Caco-2 (cell line): Measurements from ENCODE around the gene RSF1. TPM values are rescaled to one million over a fixed set of nuclear protein-coding genes. Genes with fewer than 3 reads are reported as not detected.

Experiments
- BruUV-seq: library from RNA; stranded (reverse); fragments of 400-500 nt; replicated peaks from 2 replicates; lab custom pipeline; 2021; lab: Mats Ljungman, UMichigan
- CTCF ChIA-PET: fragments of 300-600 bp; sonication (Branson Sonifier 250); formaldehyde crosslinking; loops from one replicate; lab custom pipeline; 2022; ENCODE audit warnings: antibody characterized with exemption; lab: Charles Lee
- POLR2A ChIA-PET: fragments of 300-600 bp; sonication (Branson Sonifier 250); formaldehyde crosslinking; loops from one replicate; lab custom pipeline; 2022; ENCODE audit warnings: antibody characterized with exemption; lab: Charles Lee
- DNase-seq, 2 experiments: peaks; one replicate each; pipeline versions ENCODE4 v3.0.0 to v3.0.0-alpha.2; 2020 to 2022
- H3K27me3 ChIP-seq: replicated peaks from 2 replicates; pipeline ENCODE4 v1.6.0; 2011; ENCODE audit warnings: low read length; ENCODE audit not compliant: control insufficient read depth, insufficient read depth
- H3K36me3 ChIP-seq: 2 replicates; pipeline ENCODE4 v1.5.1; 2011; ENCODE audit warnings: low read length; ENCODE audit not compliant: control insufficient read depth, insufficient read depth
- H3K4me1 ChIP-seq: fragments of 250-450 bp; sonication (Bioruptor Pico); 2 replicates; pipeline ENCODE4 v1.5.1; 2020; ENCODE audit warnings: mild to moderate bottlenecking
- H3K4me3 ChIP-seq: 2 replicates; pipeline ENCODE4 v1.5.1; 2011; ENCODE audit warnings: low read depth, mild to moderate bottlenecking, control low read depth, low read length
- H3K9me3 ChIP-seq: fragments of 250-450 bp; sonication (Bioruptor Pico); 2 replicates; pipeline ENCODE4 v1.5.1; 2020; ENCODE audit warnings: mild to moderate bottlenecking, moderate library complexity
- H3K27ac Mint-ChIP-seq: one replicate; pipeline ENCODE4 v1.8.0; 2022; ENCODE audit warnings: mixed read lengths; ENCODE audit not compliant: unreplicated experiment
- H3K27me3 Mint-ChIP-seq: one replicate; pipeline ENCODE4 v1.8.0; 2022; ENCODE audit warnings: mixed read lengths; ENCODE audit not compliant: insufficient read depth, unreplicated experiment
- H3K36me3 Mint-ChIP-seq: one replicate; pipeline ENCODE4 v1.8.0; 2022; ENCODE audit warnings: mild to moderate bottlenecking, mixed read lengths; ENCODE audit not compliant: insufficient read depth, unreplicated experiment
- H3K4me1 Mint-ChIP-seq: one replicate; pipeline ENCODE4 v1.8.0; 2022; ENCODE audit warnings: low read depth, mixed read lengths; ENCODE audit not compliant: unreplicated experiment
- H3K4me3 Mint-ChIP-seq: one replicate; pipeline ENCODE4 v1.8.0; 2022; ENCODE audit warnings: mild to moderate bottlenecking, moderate library complexity, mixed read lengths; ENCODE audit not compliant: unreplicated experiment
- H3K9me3 Mint-ChIP-seq: one replicate; pipeline ENCODE4 v1.8.0; 2022; ENCODE audit warnings: mixed read lengths; ENCODE audit not compliant: unreplicated experiment
- CTCF ChIP-seq, 2 experiments: fragments of 200-600 bp in 1 of 2; IDR thresholded peaks; 1 replicate in 1 of 2; 2 replicates in 1 of 2; pipeline versions ENCODE4 v1.5.1 to v1.8.0; 2011 to 2022; ENCODE audit warnings: antibody characterized with exemption in 1 of 2, control low read depth in 1 of 2, inconsistent platforms in 1 of 2, low read depth in 1 of 2, low read length in 1 of 2, mild to moderate bottlenecking in 1 of 2, moderate library complexity in 1 of 2; ENCODE audit not compliant: insufficient read depth in 1 of 2, severe bottlenecking in 1 of 2, unreplicated experiment in 1 of 2
- intact Hi-C: fragments of 100-400 bp; cut with micrococcal nuclease; formaldehyde crosslinking; loops from one replicate; pipeline ENCODE4 v1.10.0; 2022; ENCODE audit not compliant: unreplicated experiment
- total RNA-seq: library from RNA; stranded (reverse); gene quantifications from 2 replicates; pipeline ENCODE4 v1.2.3, GENCODE V29; 2022

The RSF1 gene
- total RNA-seq, 1 experiment from 2014 or later, result 121 TPM

GRCh38 chr11:77815459-77815858 lies 5.1 kb downstream of the RSF1 start:
- H3K27ac Mint-ChIP-seq, result no peak overlapping the region
- H3K4me3 Mint-ChIP-seq, result no peak overlapping the region
- DNase-seq, result no peak
- H3K4me1 Mint-ChIP-seq, result no peaks in the 10 kb centered on the region
- Histone ChIP-seq H3K36me3 (0 out of 2 replicates have a peak, but pooled peaks cover 1% of the 10 kb centered on the region), H3K9me3 (peaks cover 14% of the 10 kb centered on the region), H3K4me1 (peaks cover 14% of the 10 kb centered on the region; the same call in 1 of the 2 replicates), H3K27me3 (no peaks in the 10 kb centered on the region), H3K4me3 (no peak overlapping the region)
- no peaks in the 10 kb centered on the region for H3K27me3 Mint-ChIP-seq
- peaks cover 10% of the 10 kb centered on the region for H3K9me3 Mint-ChIP-seq
- peaks cover 27% of the 10 kb centered on the region for H3K36me3 Mint-ChIP-seq
- BruUV-seq, result no TSS peak
- no peak for TF ChIP-seq CTCF (IDR thresholded peaks at IDR 0.05; ENCODE audit: insufficient read depth in 1 of 2, low read depth in 1 of 2, low read length in 1 of 2, severe bottlenecking in 1 of 2, unreplicated experiment in 1 of 2)
- POLR2A ChIA-PET, result no interaction called here
- CTCF ChIA-PET, result no interaction called here
- intact Hi-C loops, result no loop called here

GRCh38 chr11:77814848-77815247 lies 5.7 kb downstream of the RSF1 start:
- peaks cover 10% of the 10 kb centered on the region for H3K9me3 Mint-ChIP-seq
- POLR2A ChIA-PET, result no interaction called here

GRCh38 chr11:77813256-77813655 lies 7.3 kb downstream of the RSF1 start:
- intact Hi-C loops, result no loop called here
- H3K27ac Mint-ChIP-seq, result no peak overlapping the region
- no peak for DNase-seq
- Histone ChIP-seq H3K36me3 (0 out of 2 replicates have a peak, but pooled peaks cover under 1% of the 10 kb centered on the region), H3K4me3 (no peak overlapping the region), H3K27me3 (no peaks in the 10 kb centered on the region), H3K4me1 (peaks cover 22% of the 10 kb centered on the region), H3K9me3 (peaks cover 14% of the 10 kb centered on the region)
- H3K4me3 Mint-ChIP-seq, result no peak overlapping the region
- H3K27me3 Mint-ChIP-seq, result no peaks in the 10 kb centered on the region
- H3K9me3 Mint-ChIP-seq, result peaks cover 10% of the 10 kb centered on the region
- CTCF ChIA-PET, result no interaction called here
- no TSS peak for BruUV-seq
- POLR2A ChIA-PET, result no interaction called here
- peaks cover 16% of the 10 kb centered on the region for H3K4me1 Mint-ChIP-seq
- H3K36me3 Mint-ChIP-seq, result peaks cover 17% of the 10 kb centered on the region
- TF ChIP-seq CTCF (IDR thresholded peaks at IDR 0.05; ENCODE audit: insufficient read depth in 1 of 2, low read depth in 1 of 2, low read length in 1 of 2, severe bottlenecking in 1 of 2, unreplicated experiment in 1 of 2), result no peak

More at GRCh38 chr11:77814848-77815247, 5.7 kb downstream of the RSF1 start:
- no peak overlapping the region for H3K4me3 ChIP-seq
- H3K4me1 ChIP-seq, result peaks cover 18% of the 10 kb centered on the region; the same call in 1 of the 2 replicates
- no peak overlapping the region for H3K27ac Mint-ChIP-seq
- DNase-seq, result no peak
- CTCF ChIA-PET, result no interaction called here
- no TSS peak for BruUV-seq
- peaks cover 14% of the 10 kb centered on the region for H3K9me3 ChIP-seq
- TF ChIP-seq CTCF (IDR thresholded peaks at IDR 0.05; ENCODE audit: insufficient read depth in 1 of 2, low read depth in 1 of 2, low read length in 1 of 2, severe bottlenecking in 1 of 2, unreplicated experiment in 1 of 2), result no peak
- 0 out of 2 replicates have a peak, but pooled peaks cover 1% of the 10 kb centered on the region for H3K36me3 ChIP-seq
- intact Hi-C loops, result no loop called here
- H3K36me3 Mint-ChIP-seq, result peaks cover 21% of the 10 kb centered on the region
- no peak overlapping the region for H3K4me3 Mint-ChIP-seq
- peaks cover 6% of the 10 kb centered on the region for H3K4me1 Mint-ChIP-seq
- H3K27me3 Mint-ChIP-seq, result no peaks in the 10 kb centered on the region
- no peaks in the 10 kb centered on the region for H3K27me3 ChIP-seq
